ENCODE measurements around the gene FCRL3. TPM values are rescaled to one million over a fixed set of nuclear protein-coding genes. Genes with fewer than 3 reads are reported as not detected.

Gene FCRL3
- total RNA-seq, 6 experiments from 2014 or later = not detected

GRCh38 chr1:157641177-157641576, 59.4 kb downstream of the FCRL3 start:
- H3K27me3 Mint-ChIP-seq (ENCODE audit: insufficient read depth) = no peaks in the 10 kb centered on the region
- H3K27ac Mint-ChIP-seq = no peak overlapping the region
- no peak for TF ChIP-seq CTCF (IDR thresholded peaks at IDR 0.05)

GRCh38 chr1:157639800-157640199, 60.8 kb downstream of the FCRL3 start:
- Mint-ChIP-seq H3K4me1 (ENCODE audit: low read depth) (no peaks in the 10 kb centered on the region), H3K36me3 (ENCODE audit: low read depth) (no peaks in the 10 kb centered on the region), H3K27ac (no peak overlapping the region), H3K9me3 (peaks cover 22% of the 10 kb centered on the region), H3K27me3 (ENCODE audit: insufficient read depth) (no peaks in the 10 kb centered on the region), H3K4me3 (no peak overlapping the region)
- no peak for TF ChIP-seq CTCF (IDR thresholded peaks at IDR 0.05)
- DNase-seq = no peak

More at GRCh38 chr1:157641177-157641576, 59.4 kb downstream of the FCRL3 start:
- Mint-ChIP-seq H3K9me3 (peaks cover 22% of the 10 kb centered on the region), H3K36me3 (ENCODE audit: low read depth) (no peaks in the 10 kb centered on the region), H3K4me1 (ENCODE audit: low read depth) (no peaks in the 10 kb centered on the region), H3K4me3 (no peak overlapping the region)
- DNase-seq = no peak

GRCh38 chr1:157628773-157629172, 71.8 kb downstream of the FCRL3 start:
- H3K27me3 Mint-ChIP-seq (ENCODE audit: insufficient read depth) = peaks cover 6% of the 10 kb centered on the region; the same call in 1 of the 2 replicates
- H3K4me3 Mint-ChIP-seq = no peak overlapping the region
- no peak for DNase-seq
- H3K36me3 Mint-ChIP-seq (ENCODE audit: low read depth) = no peaks in the 10 kb centered on the region; the same call in 1 of the 2 replicates
- peaks cover 16% of the 10 kb centered on the region; the same call in 1 of the 2 replicates for H3K9me3 Mint-ChIP-seq
- no peak for TF ChIP-seq CTCF (IDR thresholded peaks at IDR 0.05)
- no peak overlapping the region for H3K27ac Mint-ChIP-seq
- H3K4me1 Mint-ChIP-seq (ENCODE audit: low read depth) = no peaks in the 10 kb centered on the region

Other genes with a start within 250 kb of the FCRL3 start
- gene FCRL5, start 148.3 kb downstream of the FCRL3 start, total RNA-seq (2021; fragmentation: NEBNext Ultra II Directional; extraction: Animal tissue kit (Norgen Biotek cat#: 25700)) = not detected
- not detected for gene FCRL4, start 102.7 kb downstream of the FCRL3 start, total RNA-seq (2021; fragmentation: NEBNext Ultra II Directional; extraction: Animal tissue kit (Norgen Biotek cat#: 25700))
- gene FCRL2, start 76.4 kb upstream of the FCRL3 start, total RNA-seq (2021; fragmentation: NEBNext Ultra II Directional; extraction: Animal tissue kit (Norgen Biotek cat#: 25700)) = not detected
- gene FCRL1, start 119.4 kb upstream of the FCRL3 start, total RNA-seq (2021; fragmentation: NEBNext Ultra II Directional; extraction: Animal tissue kit (Norgen Biotek cat#: 25700)) = not detected
- not detected for gene CD5L, start 141.0 kb upstream of the FCRL3 start, total RNA-seq (2021; fragmentation: NEBNext Ultra II Directional; extraction: Animal tissue kit (Norgen Biotek cat#: 25700))

Data from HFFc6 (cell line).